ENCODE results near the gene TBC1D2B.
"Not testable (repeated sequence)": the region's sequence is repeated elsewhere in the genome, so short reads cannot be mapped to it uniquely, and the experiment has no call there.

TBC1D2B gene

GRCh38 chr15:77991029-77991406, 86.5 kb downstream of the TBC1D2B start:
- no peak overlapping the region for H3K27ac ChIP-seq

GRCh38 chr15:77989296-77990143, 88.0 kb downstream of the TBC1D2B start:
- TF ChIP-seq CTCF (conservative IDR thresholded peaks at IDR 0.05) (no peak), ZFX (IDR thresholded peaks at IDR 0.05) (no peak)
- no peak overlapping the region for H3K27ac ChIP-seq

More at GRCh38 chr15:77991029-77991406, 86.5 kb downstream of the TBC1D2B start:
- TF ChIP-seq ZFX (IDR thresholded peaks at IDR 0.05), result no peak
- no peak for TF ChIP-seq CTCF (conservative IDR thresholded peaks at IDR 0.05)

GRCh38 chr15:77988347-77989295, 88.9 kb downstream of the TBC1D2B start:
- TF ChIP-seq ZFX (IDR thresholded peaks at IDR 0.05), result no peak
- no peak for TF ChIP-seq CTCF (conservative IDR thresholded peaks at IDR 0.05)

GRCh38 chr15:77987765-77988136, 89.8 kb downstream of the TBC1D2B start:
- H3K27ac ChIP-seq, result not testable (repeated sequence)

More at GRCh38 chr15:77988347-77989295, 88.9 kb downstream of the TBC1D2B start:
- no peak overlapping the region for H3K27ac ChIP-seq

- H3K27ac ChIP-seq, result no peak overlapping the region
- TF ChIP-seq ZFX (IDR thresholded peaks at IDR 0.05) (no peak), CTCF (conservative IDR thresholded peaks at IDR 0.05) (no peak)
Measured at GRCh38 chr15:77986891-77987764, 90.4 kb downstream of the TBC1D2B start.

GRCh38 chr15:77985931-77986480, 91.5 kb downstream of the TBC1D2B start:
- TF ChIP-seq ZFX (IDR thresholded peaks at IDR 0.05), result no peak
- TF ChIP-seq CTCF (conservative IDR thresholded peaks at IDR 0.05), result no peak

More at GRCh38 chr15:77985931-77986480, 91.5 kb downstream of the TBC1D2B start:
- no peak overlapping the region for H3K27ac ChIP-seq
